ENCODE data around the gene GMNC.

GRCh38 chr3:190864002-190864401 lies 1.5 kb upstream of the GMNC start:
- TF ChIP-seq ZFX (IDR thresholded peaks at IDR 0.05) = no peak
- TF ChIP-seq JUND (IDR thresholded peaks at IDR 0.05) = no peak
- no peak for TF ChIP-seq TCF7L2 (IDR thresholded peaks at IDR 0.05; ENCODE audit: borderline replicate concordance, extremely low read depth, insufficient read depth, insufficient read length)
- no peak for TF ChIP-seq FOSL1 (IDR thresholded peaks at IDR 0.05; ENCODE audit: low read depth)
- TF ChIP-seq, protein P1, sequence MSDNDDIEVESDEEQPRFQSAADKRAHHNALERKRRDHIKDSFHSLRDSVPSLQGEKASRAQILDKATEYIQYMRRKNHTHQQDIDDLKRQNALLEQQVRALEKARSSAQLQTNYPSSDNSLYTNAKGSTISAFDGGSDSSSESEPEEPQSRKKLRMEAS (IDR thresholded peaks at IDR 0.05) = no peak
- TF ChIP-seq POLR2AphosphoS5 (IDR thresholded peaks at IDR 0.05; ENCODE audit: low read depth, low read length) = no peak

Data from HCT116 (cell line).